Bronchial epithelial cell (primary cell): ENCODE measurements around the gene PLA2G12A. TPM values are rescaled to one million over a fixed set of nuclear protein-coding genes. Genes with fewer than 3 reads are reported as not detected.

Experiments
- DNase-seq: peaks from one replicate; pipeline ENCODE4 v3.0.0-alpha.2; 2010; ENCODE audit warnings: low read depth
- FAIRE-seq: peaks from 2 replicates; lab custom pipeline; 2011; peaks lifted over from hg19 to GRCh38; lab: Jason Lieb, UNC
- H3K27me3 ChIP-seq: 2 replicates; pipeline ENCODE4 v1.5.1; 2011; ENCODE audit warnings: low read length; ENCODE audit not compliant: control insufficient read depth, insufficient read depth
- H3K36me3 ChIP-seq: 2 replicates; pipeline ENCODE4 v1.5.1; 2011; ENCODE audit warnings: low read length; ENCODE audit not compliant: control insufficient read depth, insufficient read depth
- H3K4me3 ChIP-seq: 2 replicates; pipeline ENCODE4 v1.5.1; 2011; ENCODE audit warnings: mild to moderate bottlenecking, low read depth, low read length, control low read depth
- CTCF ChIP-seq: IDR thresholded peaks from 2 replicates; pipeline ENCODE4 v1.5.1; 2011; ENCODE audit warnings: mild to moderate bottlenecking, moderate library complexity, low read length, control low read depth, inconsistent platforms; ENCODE audit not compliant: insufficient read depth, severe bottlenecking
- total RNA-seq: library from RNA; depleted of rRNA; stranded (reverse); fragments of >200 nt; gene quantifications from 2 replicates; pipeline ENCODE4 v1.2.1, GENCODE V29; 2014

Gene PLA2G12A
- total RNA-seq, 1 donor from 2014 or later: 54.0 TPM

DNA sequence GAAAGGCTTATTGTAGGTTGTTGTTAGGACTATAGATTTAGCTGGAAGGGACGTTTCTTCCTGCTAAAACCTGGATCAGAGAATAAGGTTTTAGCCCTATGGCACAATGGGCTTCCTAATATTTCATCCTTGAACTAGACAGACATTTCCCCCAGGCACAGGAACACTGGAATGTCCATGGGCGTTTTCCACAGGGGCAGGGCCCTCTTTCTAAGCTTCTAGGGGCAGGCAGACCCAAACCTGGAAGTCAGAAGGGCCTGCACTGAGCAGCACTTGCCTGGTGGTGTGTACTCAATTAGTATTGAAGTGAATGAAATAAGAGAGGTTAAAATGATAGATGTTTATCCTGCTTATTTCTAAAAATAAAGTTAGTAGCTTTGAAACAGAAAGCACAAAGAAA lies 67.8 kb downstream of the PLA2G12A start:
- no peak for TF ChIP-seq CTCF
- no peak for DNase-seq
- no peak overlapping the region for H3K4me3 ChIP-seq
- H3K27me3 ChIP-seq: no peaks in the 10 kb centered on the region
- no peaks in the 10 kb centered on the region for H3K36me3 ChIP-seq
- no peak for FAIRE-seq

Other genes with a start within 250 kb of the PLA2G12A start
- 4.7 and 5.1 TPM in 2 replicates for gene MCUB, start 169.8 kb downstream of the PLA2G12A start, total RNA-seq
- gene CASP6, start 26.6 kb downstream of the PLA2G12A start, total RNA-seq: 27.7 and 54.0 TPM in 2 replicates
- gene CFI, start 71.9 kb upstream of the PLA2G12A start, total RNA-seq: 0.13 TPM in 1 of 2 replicates, not detected in the other
- 6.1 and 6.8 TPM in 2 replicates for gene GAR1, start 85.7 kb upstream of the PLA2G12A start, total RNA-seq
- gene RRH, start 97.9 kb upstream of the PLA2G12A start, total RNA-seq: 0.26 and 0.38 TPM in 2 replicates
- gene LRIT3, start 118.0 kb upstream of the PLA2G12A start, total RNA-seq: under 0.01 TPM in 2 replicates
- gene EGF, start 182.8 kb upstream of the PLA2G12A start, total RNA-seq: 0.51 and 1.1 TPM in 2 replicates